IPS-18a (cell line): ENCODE results near the gene ABCG1.

ENCODE experiments used
- H3K27ac ChIP-seq: one replicate; pipeline ENCODE4 v1.5.1; 2013; ENCODE audit warnings: low read length
- H3K27me3 ChIP-seq: one replicate; pipeline ENCODE4 v1.6.1; 2013; ENCODE audit warnings: mild to moderate bottlenecking, low read length; ENCODE audit not compliant: control insufficient read depth, insufficient read depth
- H3K36me3 ChIP-seq: one replicate; pipeline ENCODE4 v1.6.1; 2013; ENCODE audit warnings: low read depth, low read length; ENCODE audit not compliant: control insufficient read depth
- H3K4me1 ChIP-seq: one replicate; pipeline ENCODE4 v1.6.1; 2013; ENCODE audit warnings: low read depth, low read length; ENCODE audit not compliant: control insufficient read depth
- H3K4me3 ChIP-seq: one replicate; pipeline ENCODE4 v1.5.1; 2013; ENCODE audit warnings: low read length
- H3K9ac ChIP-seq: one replicate; pipeline ENCODE4 v1.6.1; 2013; ENCODE audit warnings: mild to moderate bottlenecking, low read length, moderate library complexity
- H3K9me3 ChIP-seq: one replicate; pipeline ENCODE4 v1.6.1; 2013; ENCODE audit warnings: low read depth, low read length; ENCODE audit not compliant: control insufficient read depth

The ABCG1 gene

DNA sequence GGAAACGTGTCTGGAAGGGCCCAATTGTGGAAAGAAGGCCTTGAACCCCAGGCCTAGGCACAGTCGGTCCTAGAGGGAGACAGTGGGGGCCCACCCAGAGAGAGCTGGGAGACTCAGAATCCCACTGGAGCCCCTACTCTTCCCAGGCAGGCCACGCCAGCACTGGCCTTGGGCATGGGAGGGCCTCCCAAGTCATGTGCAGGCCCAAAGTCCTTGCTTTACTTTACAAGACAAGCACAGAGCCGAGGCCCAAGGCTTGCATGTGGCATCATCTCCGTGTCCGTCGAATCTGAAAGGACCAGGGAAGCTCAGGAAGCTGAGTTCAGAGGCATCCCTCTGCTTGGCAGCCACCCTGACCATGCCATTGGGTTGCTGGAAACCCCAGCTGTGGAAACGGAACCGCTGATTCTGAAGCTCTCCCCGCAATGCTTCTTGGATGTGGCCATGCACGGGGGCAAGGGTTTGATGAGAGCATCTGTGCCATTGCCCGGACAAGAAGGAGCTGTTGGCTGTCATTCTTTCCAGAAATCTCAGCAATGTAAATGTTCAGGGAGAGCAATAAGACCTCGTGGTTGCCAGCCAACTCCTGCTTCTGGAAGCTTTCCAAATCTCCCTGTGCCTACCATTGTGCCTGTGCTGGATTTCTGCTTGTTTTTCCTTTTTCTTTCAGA is 32.8 kb downstream of the ABCG1 start:
- no peak overlapping the region for H3K27ac ChIP-seq

DNA sequence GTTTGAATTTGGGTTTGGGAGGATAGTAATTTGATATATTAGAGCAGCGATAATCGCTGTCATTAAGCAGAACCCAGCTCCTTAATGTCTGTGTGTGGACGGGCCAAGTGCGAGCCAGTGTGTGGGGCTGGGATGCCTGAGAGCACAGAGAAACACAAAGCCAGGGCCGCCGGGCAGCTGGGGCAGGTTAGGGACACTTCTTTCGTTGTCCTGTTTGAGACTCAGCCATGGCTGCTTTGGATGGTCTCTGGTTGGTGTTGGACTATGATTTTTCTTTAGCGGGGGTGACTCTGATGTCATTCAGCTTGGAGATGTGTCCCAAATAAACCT is 33.4 kb downstream of the ABCG1 start:
- Histone ChIP-seq H3K4me3 (no peak overlapping the region), H3K36me3 (no peaks in the 10 kb centered on the region), H3K27ac (no peak overlapping the region), H3K9me3 (no peaks in the 10 kb centered on the region), H3K4me1 (no peaks in the 10 kb centered on the region), H3K27me3 (no peaks in the 10 kb centered on the region), H3K9ac (no peak overlapping the region)

More for the DNA sequence above, 32.8 kb downstream of the ABCG1 start:
- Histone ChIP-seq H3K27me3 (no peaks in the 10 kb centered on the region), H3K4me3 (no peak overlapping the region), H3K36me3 (no peaks in the 10 kb centered on the region), H3K4me1 (no peaks in the 10 kb centered on the region), H3K9me3 (no peaks in the 10 kb centered on the region), H3K9ac (no peak overlapping the region)

DNA sequence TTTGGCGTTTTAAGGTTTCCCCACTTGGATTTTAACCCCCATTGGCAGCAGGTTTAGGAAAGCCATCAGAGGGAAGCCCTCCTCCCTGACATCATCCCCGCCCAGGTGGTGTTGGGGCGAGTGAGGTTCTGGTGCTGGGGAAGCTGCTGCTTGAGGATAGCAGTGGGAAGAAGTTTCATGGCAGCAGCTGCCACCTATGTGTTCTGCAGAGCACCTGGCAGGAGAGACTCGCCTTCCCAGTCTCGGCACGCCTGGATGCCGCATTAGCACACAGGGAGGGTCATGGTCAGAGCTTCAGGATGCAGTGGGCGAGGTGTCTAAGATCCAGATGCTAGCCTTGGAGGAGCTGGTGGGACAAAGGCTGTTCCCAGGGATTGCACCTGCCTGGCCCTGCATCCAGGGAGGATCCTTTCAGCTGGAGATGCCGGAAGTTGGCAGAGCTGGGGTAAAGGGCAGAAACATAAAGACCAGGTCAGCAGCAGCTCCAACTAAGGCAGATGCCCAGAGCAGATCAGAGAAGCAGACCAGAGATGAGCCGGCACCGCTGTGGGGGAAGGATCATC is 33.9 kb downstream of the ABCG1 start:
- Histone ChIP-seq H3K36me3 (no peaks in the 10 kb centered on the region), H3K27ac (no peak overlapping the region), H3K4me1 (no peaks in the 10 kb centered on the region), H3K9ac (no peak overlapping the region), H3K9me3 (no peaks in the 10 kb centered on the region), H3K27me3 (no peaks in the 10 kb centered on the region), H3K4me3 (no peak overlapping the region)

DNA sequence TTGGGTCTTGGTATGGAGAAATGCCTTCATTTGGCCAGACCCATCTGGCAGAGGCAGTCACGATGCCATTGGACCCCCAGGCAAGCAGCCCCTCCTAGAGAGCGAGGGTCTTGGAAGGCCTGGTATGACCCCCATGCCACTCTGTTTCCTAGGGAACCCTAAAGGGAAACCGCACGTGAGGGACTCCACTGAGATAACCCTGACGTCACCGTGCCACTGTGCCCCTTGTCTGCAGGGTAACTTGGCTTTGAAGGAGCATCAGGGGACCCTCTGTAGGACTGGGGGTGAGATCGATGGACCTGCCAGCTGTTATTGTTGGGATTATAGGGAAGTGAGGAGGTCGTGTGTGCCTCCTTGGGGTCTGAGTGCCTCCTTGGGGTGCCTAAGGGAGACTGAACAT is 34.5 kb downstream of the ABCG1 start:
- Histone ChIP-seq H3K27me3 (no peaks in the 10 kb centered on the region), H3K9me3 (no peaks in the 10 kb centered on the region), H3K27ac (no peak overlapping the region), H3K4me3 (no peak overlapping the region), H3K36me3 (no peaks in the 10 kb centered on the region), H3K4me1 (no peaks in the 10 kb centered on the region), H3K9ac (no peak overlapping the region)

DNA sequence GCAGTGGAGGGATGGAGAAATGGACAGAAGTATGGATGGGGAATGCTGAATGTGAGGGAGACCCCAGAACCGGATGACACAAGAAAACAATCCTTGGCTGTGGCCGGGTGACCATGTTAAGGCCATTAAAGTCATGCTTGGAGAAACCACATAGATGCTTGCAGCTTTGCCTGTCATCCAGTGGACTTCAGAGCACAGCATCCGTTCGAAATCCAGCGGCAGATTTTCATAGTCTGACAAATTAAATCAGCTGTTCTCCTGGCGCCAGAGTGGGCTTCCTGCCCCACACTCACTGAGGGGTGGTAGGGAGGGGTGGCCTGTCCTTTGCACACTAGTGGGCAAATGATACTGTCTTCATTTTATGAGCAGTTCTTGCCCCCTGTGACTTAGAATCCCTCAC is 35.1 kb downstream of the ABCG1 start:
- no peaks in the 10 kb centered on the region for H3K36me3 ChIP-seq
- H3K27ac ChIP-seq, result no peak overlapping the region
- H3K4me1 ChIP-seq, result no peaks in the 10 kb centered on the region
- H3K9ac ChIP-seq, result no peak overlapping the region
- H3K9me3 ChIP-seq, result no peaks in the 10 kb centered on the region
- H3K27me3 ChIP-seq, result no peaks in the 10 kb centered on the region
- no peak overlapping the region for H3K4me3 ChIP-seq

DNA sequence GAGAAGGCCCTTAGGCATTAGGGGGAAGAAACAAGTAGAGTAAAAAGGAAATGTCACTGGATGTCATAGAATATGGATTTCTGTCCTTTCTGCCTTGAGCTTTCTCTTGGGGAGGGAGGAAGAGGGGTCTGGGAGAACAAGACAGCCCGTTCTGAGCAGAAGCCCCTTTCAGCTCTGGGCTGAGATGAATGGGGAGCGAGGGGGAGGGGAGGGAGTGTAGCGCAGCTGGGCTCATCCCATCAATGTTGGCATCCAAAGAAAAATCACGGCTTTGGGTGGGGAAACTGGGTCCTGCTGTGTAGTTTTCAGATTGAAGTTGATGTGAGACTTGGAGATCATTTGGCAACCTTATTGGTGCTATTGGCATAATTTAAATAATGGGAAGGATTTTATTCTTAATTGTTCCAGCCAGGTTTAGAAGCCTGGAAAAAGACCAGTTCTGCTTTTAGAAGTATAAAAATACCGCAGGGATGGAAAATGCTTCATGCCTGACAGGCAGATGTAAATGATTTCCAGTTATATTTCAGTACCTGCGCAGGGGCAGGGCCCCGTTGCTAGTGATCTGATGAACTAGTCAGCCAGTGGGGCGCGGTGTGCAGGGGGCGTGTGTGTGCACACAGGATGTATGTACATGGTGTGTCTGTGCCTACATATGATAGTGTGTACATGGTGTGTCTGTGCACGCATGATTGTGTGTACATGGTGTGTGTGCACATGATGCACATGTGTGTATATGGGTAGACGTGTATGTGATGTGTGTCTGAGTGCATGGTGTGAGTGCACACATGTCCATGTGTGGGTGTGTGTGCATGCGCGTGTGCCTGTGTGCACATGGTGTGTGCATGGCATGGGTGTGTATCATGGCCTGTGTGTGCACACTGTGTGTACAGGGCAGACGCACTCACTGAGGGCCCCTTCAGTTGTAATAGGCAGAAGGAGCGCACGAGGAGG is 36.0 kb downstream of the ABCG1 start:
- no peaks in the 10 kb centered on the region for H3K36me3 ChIP-seq
- no peak overlapping the region for H3K9ac ChIP-seq
- no peaks in the 10 kb centered on the region for H3K4me1 ChIP-seq
- no peaks in the 10 kb centered on the region for H3K9me3 ChIP-seq
- no peak overlapping the region for H3K27ac ChIP-seq
- H3K4me3 ChIP-seq, result no peak overlapping the region
- no peaks in the 10 kb centered on the region for H3K27me3 ChIP-seq

DNA sequence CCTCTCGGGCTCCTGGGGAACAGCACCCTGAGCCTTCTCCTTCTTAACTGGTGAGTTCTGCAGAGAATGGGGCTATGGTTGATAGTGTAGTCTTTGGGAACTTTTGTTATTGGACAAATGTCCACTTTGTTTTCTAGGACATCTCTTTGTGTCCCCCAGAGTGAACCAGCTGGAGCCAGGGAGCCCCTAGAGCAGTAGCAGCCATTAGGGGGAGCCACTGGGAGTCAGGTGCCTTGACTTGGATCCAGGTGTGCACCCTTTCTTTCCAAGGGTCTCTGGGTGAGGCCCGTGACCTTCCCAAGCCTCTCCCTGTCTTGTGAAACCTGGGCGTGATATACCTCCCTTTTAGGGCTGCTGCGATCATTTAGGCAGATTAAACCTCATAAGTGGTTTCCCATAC is 36.9 kb downstream of the ABCG1 start:
- H3K36me3 ChIP-seq, result no peaks in the 10 kb centered on the region
- H3K4me3 ChIP-seq, result no peak overlapping the region
- no peak overlapping the region for H3K9ac ChIP-seq
- no peaks in the 10 kb centered on the region for H3K4me1 ChIP-seq
- H3K27ac ChIP-seq, result no peak overlapping the region
- no peaks in the 10 kb centered on the region for H3K27me3 ChIP-seq
- H3K9me3 ChIP-seq, result no peaks in the 10 kb centered on the region

DNA sequence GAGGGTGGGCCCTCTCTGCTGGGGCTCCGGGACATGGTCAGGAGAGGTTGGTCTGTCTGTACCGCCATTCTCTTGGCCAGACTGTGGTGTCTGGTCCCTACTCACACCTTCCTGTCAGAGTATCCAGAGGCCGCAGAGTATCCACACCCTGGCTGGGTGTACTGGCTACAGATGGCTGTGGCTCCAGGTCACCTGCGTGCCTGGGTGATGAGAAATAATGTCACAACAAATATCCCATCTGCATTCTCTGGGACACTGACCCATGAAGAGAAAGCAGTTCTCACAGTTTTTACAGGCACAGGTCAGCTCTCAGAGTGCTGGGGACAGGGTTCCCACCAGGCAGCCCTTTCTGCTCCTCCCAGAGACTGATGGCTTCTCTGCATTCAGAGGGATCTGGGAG is 37.4 kb downstream of the ABCG1 start:
- H3K4me1 ChIP-seq, result peaks cover 2% of the 10 kb centered on the region
- H3K9me3 ChIP-seq, result no peaks in the 10 kb centered on the region
- no peak overlapping the region for H3K9ac ChIP-seq
- no peak overlapping the region for H3K27ac ChIP-seq
- no peak overlapping the region for H3K4me3 ChIP-seq
- no peaks in the 10 kb centered on the region for H3K27me3 ChIP-seq
- no peaks in the 10 kb centered on the region for H3K36me3 ChIP-seq

DNA sequence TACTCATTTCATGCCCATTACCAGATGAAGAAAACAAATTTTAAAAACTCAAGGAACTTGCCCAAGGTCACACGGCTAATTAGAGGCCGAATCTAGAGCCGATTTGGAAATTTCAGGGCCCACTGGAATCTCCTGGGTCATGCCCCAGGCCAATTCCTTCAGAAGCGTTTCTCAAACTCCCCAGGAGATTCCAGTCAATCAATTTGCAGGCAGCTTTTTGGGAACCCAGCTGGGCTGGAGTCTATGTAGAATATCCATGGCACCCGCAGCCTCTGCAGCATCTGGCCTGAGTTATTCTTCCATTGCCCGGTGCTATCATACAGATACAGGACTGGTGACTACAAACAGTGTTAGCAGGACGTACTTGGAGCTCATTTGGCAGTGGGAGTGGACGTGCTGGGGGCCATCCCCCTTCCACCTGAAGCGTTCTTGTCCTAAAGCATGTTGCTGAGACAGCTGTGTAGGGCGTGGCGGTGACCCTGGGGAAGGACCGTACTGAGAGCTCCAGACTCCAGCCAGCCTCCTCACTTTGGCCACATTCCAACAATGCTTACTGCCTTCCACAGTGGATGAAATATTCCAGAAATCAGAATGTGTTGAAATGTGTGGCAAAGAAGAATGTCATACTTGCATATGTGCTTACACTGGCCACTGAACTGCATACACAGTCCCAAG is 38.3 kb downstream of the ABCG1 start:
- Histone ChIP-seq H3K9me3 (no peaks in the 10 kb centered on the region), H3K4me1 (peaks cover 9% of the 10 kb centered on the region), H3K27me3 (no peaks in the 10 kb centered on the region), H3K36me3 (no peaks in the 10 kb centered on the region), H3K4me3 (no peak overlapping the region), H3K27ac (no peak overlapping the region), H3K9ac (no peak overlapping the region)

DNA sequence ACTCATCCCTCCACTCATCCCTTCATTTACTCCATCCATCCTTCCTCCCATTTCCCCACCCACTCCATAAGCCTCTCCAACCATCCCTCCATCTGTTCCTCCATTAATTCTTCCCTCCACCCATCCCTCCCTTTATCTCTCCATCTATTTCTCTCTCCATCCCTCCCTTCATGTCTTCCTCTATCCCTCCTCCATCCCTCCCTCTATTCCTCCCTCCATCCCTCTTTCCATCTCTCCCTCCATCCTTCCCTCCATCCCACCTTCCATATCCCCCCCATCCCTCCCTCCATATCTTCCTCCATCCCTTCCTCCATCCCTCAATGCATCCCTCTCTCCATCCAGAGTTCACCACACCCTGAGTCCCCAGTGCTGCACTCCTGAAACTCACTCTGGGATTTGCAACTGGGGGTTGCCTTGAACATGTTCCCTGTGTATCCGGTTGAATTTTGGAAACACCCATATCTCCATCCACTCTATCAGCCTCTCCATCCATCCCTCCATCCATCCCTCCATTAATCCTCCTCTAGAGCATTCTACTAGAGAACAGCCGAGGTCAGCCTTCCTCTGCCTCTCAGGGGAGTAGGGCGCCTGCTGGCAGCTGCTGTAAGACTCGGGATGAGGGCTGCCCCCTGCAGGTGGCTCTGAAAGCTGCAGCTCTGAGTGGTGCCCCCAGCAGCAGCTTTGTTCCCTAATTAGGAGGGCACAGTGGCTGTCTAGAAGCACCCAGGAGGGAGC is 39.4 kb downstream of the ABCG1 start:
- peaks cover 9% of the 10 kb centered on the region for H3K4me1 ChIP-seq
- no peak overlapping the region for H3K27ac ChIP-seq
- H3K36me3 ChIP-seq, result no peaks in the 10 kb centered on the region
- H3K27me3 ChIP-seq, result no peaks in the 10 kb centered on the region
- no peak overlapping the region for H3K9ac ChIP-seq
- no peaks in the 10 kb centered on the region for H3K9me3 ChIP-seq
- no peak overlapping the region for H3K4me3 ChIP-seq

DNA sequence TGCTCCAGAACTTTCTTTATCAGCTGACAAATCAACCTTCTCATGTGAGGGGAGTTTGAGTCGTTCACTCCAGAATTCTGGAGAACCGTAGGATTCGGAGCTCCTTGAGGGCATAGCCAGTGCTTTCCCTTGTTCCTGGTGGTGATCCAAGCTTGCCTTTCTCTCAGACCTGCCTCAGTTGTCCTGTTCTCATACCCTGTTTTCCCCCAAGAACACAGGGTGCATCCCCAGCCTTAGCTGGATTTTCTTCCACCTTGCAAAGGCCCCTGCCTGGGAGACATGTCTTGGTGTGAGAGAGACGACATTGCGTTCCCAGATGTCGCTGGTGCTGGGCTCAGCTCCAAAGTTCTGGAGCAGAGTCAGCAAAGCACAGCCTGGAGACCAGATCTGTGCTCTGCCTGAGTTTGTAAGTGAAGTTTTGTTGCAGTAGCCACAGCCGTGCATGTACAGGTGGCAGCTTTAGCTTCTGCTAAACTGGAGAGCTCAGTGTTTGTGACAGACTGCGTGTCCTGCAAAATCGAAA is 40.0 kb downstream of the ABCG1 start:
- no peak overlapping the region for H3K9ac ChIP-seq
- H3K27ac ChIP-seq, result no peak overlapping the region
- no peaks in the 10 kb centered on the region for H3K27me3 ChIP-seq
- no peak overlapping the region for H3K4me3 ChIP-seq
- H3K9me3 ChIP-seq, result no peaks in the 10 kb centered on the region
- H3K4me1 ChIP-seq, result peaks cover 9% of the 10 kb centered on the region
- no peaks in the 10 kb centered on the region for H3K36me3 ChIP-seq
